LNCaP clone FGC (cell line): ENCODE data around the gene TSG101.
A peak's percentile ranks its signal among the peaks of the same experiment; 100 is the strongest.

Source experiments
- DNase-seq: peaks from one replicate; pipeline ENCODE4 v3.0.0-alpha.2; 2011; ENCODE audit warnings: low read depth
- H3K4me3 ChIP-seq: 2 replicates; pipeline ENCODE4 v1.5.1; 2011; ENCODE audit warnings: mild to moderate bottlenecking, low read depth, low read length, control low read depth
- CTCF ChIP-seq: IDR thresholded peaks from 2 replicates; pipeline ENCODE4 v1.5.1; 2012; ENCODE audit warnings: mild to moderate bottlenecking; ENCODE audit not compliant: control insufficient read depth, insufficient read depth; ENCODE audit errors: extremely low read depth

TSG101 gene

GRCh38 chr11:18466402-18466801 lies 60.3 kb downstream of the TSG101 start:
- no peak overlapping the region for H3K4me3 ChIP-seq
- no peak for TF ChIP-seq CTCF
- DNase-seq: no peak

GRCh38 chr11:18463439-18463838 lies 63.3 kb downstream of the TSG101 start:
- H3K4me3 ChIP-seq: no peak overlapping the region
- DNase-seq: no peak
- no peak for TF ChIP-seq CTCF

- no peak for DNase-seq
- TF ChIP-seq CTCF: no peak
Observed at GRCh38 chr11:18461909-18462308, 64.8 kb downstream of the TSG101 start.

GRCh38 chr11:18459634-18460033 lies 67.1 kb downstream of the TSG101 start:
- no peak for DNase-seq
- no peak for TF ChIP-seq CTCF
- H3K4me3 ChIP-seq: no peak overlapping the region

More at GRCh38 chr11:18461909-18462308, 64.8 kb downstream of the TSG101 start:
- no peak overlapping the region for H3K4me3 ChIP-seq

- peak; percentile 81 for DNase-seq
- TF ChIP-seq CTCF: no peak
- H3K4me3 ChIP-seq: no peak overlapping the region
Observed at GRCh38 chr11:18457450-18457849, 69.3 kb downstream of the TSG101 start.

DNA sequence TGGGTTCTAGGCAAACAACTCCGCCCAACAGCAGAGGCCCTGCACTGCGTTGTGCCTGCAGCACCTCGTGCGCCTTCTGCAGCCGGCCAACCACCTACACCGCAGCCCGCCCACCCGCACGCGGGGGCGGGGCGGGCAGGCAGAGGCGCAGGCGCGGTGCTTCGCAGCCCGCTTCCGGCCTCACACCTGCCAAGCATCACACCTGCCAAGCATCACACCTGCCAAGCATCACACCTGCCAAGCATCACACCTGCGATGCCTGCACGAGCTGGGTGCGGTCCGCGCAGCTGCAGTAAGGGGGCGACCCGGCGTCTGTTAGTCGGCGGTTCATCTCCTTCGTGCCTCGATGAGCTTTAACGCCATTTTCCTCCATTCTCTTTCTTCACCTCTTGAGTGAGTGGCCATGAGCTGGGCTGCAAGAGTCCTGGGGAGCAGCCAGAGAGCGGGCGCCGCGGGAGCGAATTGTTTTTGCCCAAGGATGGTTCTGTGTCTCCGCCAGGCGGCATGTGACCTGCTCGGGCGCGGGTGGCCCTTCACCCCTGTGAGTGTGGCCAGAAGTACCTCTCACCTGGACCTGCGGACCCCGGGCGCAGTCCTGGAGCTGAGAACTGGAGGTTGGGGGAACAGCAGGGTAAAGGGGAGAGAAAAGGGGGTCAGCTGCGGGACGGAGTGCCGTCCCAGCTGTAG lies 70.9 kb downstream of the TSG101 start, which contains the start of gene LDHAL6A:
Gene LDHAL6A (plus strand): TSS at position 171 of the 687 bp plus-strand sequence. CDS start 825 bp downstream, outside the sequence.
- TF ChIP-seq CTCF: no peak
- no peak within 1 kb of the TSS for H3K4me3 ChIP-seq
- no peak for DNase-seq

DNA sequence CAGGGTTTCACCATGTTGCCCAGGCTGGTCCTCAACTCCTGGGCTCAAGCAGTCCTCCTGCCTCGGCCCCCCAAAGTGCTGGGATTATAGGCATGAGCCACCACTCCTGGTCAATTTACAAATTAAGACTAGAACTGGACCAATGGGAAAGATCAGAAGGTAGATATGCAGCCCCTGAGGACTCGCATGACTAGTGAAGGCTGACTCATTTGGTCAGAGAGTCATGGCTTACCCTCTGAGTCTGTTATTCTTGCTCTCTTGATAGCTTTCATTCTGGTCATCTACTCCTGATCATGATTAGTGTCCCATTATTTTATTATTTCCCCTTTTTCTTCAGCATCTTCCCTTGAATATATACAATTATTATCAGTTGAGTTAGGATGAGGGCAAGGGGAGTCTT lies 73.8 kb downstream of the TSG101 start:
- DNase-seq: no peak
- no peak overlapping the region for H3K4me3 ChIP-seq
- TF ChIP-seq CTCF: no peak
